NCI-H510A treated with DMSO at 0.1 percent for 48 hours (cell line): Measurements from ENCODE around the gene SCN1A.
A peak's percentile ranks its signal among the peaks of the same experiment; 100 is the strongest.

Experiments used
- DNase-seq: peaks from one replicate; lab custom pipeline; 2025; lab: John Stamatoyannopoulos, UW

The SCN1A gene

DNA sequence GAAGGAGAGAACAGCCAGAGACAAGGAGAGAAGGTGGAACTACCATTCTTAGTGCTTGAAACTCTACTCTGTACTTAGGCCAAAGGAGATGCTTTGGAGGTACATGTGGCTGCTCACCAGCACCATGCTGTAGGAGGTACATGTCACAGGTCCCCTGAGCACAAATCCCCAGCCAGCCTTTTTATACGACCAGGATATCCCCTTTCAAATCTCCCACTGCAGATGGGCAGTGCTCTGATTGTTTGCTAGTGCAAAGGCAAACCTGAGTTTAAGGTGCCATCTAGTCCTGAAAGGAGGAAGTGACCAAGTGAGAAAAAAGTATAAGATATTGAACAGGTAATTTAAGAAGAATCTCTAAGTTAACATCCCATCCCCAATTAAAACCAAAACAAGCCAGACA is 157.2 kb downstream of the SCN1A start:
- DNase-seq: no peak

DNA sequence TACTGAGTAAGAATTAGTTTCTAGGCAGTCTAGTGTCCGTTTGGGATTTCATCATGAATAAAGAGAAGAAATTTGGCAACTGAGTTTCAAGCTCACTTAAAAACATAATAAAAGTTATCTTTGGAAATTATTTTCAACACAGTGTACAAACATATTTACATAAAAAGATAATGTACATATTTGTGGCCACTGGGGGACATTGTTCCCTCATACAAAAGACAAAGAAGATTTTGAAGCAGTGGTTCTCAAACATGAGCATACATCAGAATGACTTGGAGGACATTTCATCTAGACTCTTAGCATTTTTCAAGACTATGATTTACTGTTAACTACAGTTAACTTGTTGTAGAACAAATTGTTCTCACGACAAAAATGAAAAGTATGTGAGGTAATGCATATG is 158.6 kb downstream of the SCN1A start:
- DNase-seq: no peak

DNA sequence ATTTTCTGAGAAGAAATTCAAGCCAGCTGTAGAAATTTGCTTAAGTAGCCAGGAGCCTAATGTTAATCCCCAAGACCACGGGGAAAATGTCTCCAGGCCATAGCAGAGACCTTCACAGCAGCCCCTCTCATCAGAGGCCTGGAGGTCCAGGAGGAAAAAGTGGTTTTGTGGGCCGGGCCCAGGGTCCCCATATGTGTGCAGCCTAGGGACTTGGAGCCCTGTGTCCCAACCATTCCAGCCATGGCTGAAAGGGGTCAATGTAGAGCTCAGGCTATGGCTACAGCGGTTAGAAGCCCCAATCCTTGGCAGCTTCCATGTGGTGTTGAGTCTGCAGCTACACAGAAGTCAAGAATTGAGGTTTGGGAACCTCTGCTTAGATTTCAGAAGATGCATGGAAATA is 160.1 kb downstream of the SCN1A start:
- DNase-seq: no peak

DNA sequence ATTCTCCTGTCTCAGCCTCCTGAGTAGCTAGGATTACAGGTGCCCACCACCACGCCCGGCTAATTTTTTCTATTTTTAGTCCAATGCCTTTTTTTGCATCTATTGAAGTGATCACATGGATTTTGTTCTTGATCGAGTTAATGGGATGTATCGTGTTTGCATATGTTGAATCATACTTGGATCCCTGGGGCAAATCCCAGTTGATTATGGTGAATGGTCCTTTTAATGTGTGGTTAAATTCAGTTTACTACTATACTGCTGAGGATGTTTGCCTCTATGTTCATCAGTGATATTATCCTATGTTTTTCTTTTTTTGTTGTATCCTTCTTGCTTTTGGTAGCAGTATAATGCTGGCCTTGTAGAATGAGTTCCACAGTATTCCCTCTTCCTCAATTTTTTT is 166.0 kb downstream of the SCN1A start:
- DNase-seq: no peak

DNA sequence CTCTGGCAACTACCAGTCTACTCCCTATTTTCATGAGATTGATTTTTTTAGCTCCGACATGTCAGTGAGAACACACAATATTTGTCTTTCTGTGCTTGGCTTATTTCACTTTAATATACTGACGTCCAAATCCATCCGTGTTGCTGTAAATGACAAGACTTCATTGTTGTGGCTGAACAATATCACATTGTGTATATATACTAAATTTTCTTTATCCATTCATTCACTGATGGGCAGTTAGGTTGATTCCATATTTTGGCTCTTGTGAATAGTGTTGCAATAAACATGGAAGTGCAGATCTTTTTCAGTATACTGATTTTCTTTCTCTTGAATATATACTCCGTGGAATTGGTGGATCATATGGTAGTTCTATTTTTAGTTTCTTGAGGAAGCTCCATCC is 168.4 kb downstream of the SCN1A start:
- DNase-seq: no peak

DNA sequence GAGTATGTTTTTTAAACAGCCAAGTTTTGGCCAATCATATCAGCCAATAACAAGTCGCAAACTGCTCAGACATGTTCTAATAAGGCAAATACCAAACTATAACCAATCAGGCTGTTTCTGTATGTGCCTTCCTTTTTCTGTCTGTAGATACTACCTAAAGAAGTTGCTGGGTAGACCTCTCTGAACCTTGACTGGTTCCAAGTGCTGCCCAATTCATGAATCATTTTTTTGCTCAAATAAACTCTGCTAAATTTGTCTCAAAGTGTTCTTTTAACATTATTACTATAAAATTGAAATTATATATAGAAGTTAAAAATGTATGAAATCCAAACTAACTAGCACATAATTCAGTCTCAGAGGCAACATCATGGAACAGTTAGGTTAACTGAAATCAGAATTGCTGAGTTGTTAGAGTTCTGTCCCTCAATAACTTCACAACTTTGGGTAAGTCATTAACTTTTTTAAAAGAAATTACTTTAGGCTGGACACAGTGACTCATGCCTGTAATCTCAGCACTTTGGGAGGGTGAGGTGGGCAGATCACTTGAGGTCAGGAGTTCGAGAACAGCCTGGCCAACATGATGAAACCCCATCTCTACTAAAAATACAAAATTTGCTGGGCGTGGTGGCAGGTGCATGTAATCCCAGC is 169.4 kb downstream of the SCN1A start:
- DNase-seq: no peak

GRCh38 chr2:165957030-165957675 is 170.7 kb downstream of the SCN1A start:
- peak; percentile 19 for DNase-seq

DNA sequence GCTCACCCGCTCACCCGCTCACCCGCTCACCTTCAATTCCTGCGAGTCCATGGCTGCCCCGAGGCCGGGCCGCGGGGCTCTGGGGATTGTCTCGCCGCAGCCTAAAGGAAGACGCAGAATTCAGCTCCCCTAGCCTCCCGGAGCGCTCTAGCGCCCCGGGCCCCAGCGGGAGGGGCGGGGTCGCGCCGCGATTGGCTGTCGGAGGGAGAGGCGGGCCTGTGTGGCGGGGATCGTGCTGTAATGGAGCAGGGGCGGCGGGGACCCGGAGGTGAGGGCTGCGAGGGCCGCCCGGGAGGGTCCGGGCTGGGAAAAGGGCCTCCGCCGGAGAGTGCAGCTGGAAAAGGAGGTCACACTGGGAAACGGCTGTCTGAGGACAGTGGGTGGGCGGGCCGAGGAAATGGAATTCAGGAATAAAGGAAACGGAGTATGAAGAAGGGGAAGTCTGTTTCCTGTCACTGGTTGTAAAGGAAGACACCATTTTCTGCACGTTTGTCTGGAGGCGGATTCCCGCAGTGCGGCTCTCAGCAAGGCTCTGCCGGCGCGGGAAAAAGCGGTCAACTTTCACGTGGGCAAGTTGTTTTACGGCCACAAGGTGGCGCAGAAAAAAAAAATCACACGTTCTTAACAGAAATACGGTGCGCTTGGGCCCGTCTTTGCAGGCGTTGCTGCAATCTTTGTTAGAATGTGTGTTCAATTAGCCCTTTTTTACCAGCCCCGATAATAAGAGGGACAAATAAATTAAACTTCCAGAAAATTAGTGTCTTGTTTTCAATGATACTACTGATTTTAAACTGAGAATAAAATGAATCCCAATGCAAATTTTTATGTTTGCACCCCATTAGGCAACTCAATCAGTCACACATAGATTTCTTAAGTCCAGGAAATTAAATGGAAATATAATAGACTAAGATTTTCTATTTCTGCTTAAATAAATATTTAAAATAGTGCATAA is 173.9 kb downstream of the SCN1A start, which contains the start of gene TTC21B:
Gene TTC21B (minus strand): TSS at position 122 of the 952 bp plus-strand sequence. CDS start 71 bp downstream, at position 51.
- DNase-seq: peak; percentile 80

- DNase-seq: peak; percentile 34
These were observed 174.5 kb downstream of the SCN1A start for GRCh38 chr2:165953306-165953654.

- DNase-seq: peak; percentile 36
These were observed 175.0 kb downstream of the SCN1A start for GRCh38 chr2:165952741-165953211.

GRCh38 chr2:165952085-165952484 is 175.7 kb downstream of the SCN1A start:
- no peak for DNase-seq

DNA sequence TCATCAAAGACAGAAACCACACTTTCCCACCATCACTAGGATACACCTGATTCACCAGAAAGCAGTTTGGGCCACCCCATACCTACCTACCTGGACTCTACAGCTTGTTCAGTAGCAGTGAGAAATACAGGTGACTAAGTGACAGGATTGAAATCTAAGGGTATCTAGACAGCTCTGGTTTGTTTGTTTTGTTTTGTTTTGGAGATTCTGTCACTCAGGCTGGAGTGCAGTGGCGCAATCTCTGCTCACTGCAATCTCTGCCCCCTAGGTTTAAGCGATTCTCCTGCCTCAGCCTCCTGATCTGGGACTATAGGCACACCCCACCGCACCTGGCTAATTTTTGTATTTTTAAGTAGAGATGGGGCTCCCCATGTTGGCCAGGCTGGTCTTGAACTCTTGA is 177.4 kb downstream of the SCN1A start:
- no peak for DNase-seq

DNA sequence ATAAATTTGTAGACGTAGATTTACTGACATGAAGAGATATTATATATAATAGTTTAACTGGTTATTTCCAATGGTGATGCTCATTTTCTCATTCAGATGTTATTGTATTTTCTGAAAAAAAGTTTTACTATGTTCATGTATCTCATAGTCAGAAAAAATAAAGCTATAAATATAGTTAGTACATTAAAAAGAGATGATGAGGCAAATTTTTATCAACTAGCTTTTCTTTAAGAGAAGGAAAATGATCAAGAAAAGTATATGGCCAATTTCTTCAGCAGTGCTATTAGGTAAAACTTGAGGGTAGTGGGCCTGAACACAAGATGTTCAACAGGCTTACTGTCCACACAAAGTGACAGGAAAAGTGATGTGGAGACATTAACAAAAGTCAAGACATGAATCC is 186.0 kb downstream of the SCN1A start:
- no peak for DNase-seq

GRCh38 chr2:165938237-165938636 is 189.6 kb downstream of the SCN1A start:
- DNase-seq: no peak
